H1 (cell line): ENCODE results near the gene PRDM15.

Experiments used
- CTCF ChIP-seq, 3 experiments: IDR thresholded peaks; 1 replicate in 2 of 3; 2 replicates in 1 of 3; pipeline versions ENCODE4 v1.5.1 to v1.6.1; 2011; ENCODE audit warnings: low read length in 3 of 3, mild to moderate bottlenecking in 3 of 3, inconsistent platforms in 2 of 3, low read depth in 1 of 3, moderate library complexity in 1 of 3; ENCODE audit not compliant: insufficient read depth in 1 of 3; ENCODE audit errors: control extremely low read depth in 1 of 3
- POLR2A ChIP-seq, 2 experiments: IDR thresholded peaks; 1 replicate in 1 of 2; 2 replicates in 1 of 2; pipeline ENCODE4 v1.6.1; 2011; ENCODE audit warnings: low read depth in 2 of 2, low read length in 2 of 2, mild to moderate bottlenecking in 2 of 2; ENCODE audit errors: control extremely low read depth in 1 of 2
- POLR2AphosphoS5 ChIP-seq: IDR thresholded peaks from 2 replicates; pipeline ENCODE4 v1.6.1; 2011; ENCODE audit warnings: low read depth, low read length
- RAD21 ChIP-seq, 2 experiments: IDR thresholded peaks in 1 of 2; conservative IDR thresholded peaks in 1 of 2; 2 replicates each; pipeline ENCODE4 v1.6.1; 2011; ENCODE audit warnings: low read depth in 2 of 2, low read length in 2 of 2, improper control_type of control experiment in 1 of 2, inconsistent platforms in 1 of 2, mild to moderate bottlenecking in 1 of 2, moderate library complexity in 1 of 2
- SP1 ChIP-seq: IDR thresholded peaks from 2 replicates; pipeline ENCODE4 v1.6.1; 2011; ENCODE audit warnings: low read depth, low read length
- TAF7 ChIP-seq: optimal IDR thresholded peaks from 2 replicates; pipeline ENCODE3; 2011; ENCODE audit warnings: low read depth, mild to moderate bottlenecking, inconsistent platforms, low read length, moderate library complexity, borderline replicate concordance
- TCF12 ChIP-seq: IDR thresholded peaks from 2 replicates; pipeline ENCODE4 v1.6.1; 2011; ENCODE audit warnings: low read depth, mild to moderate bottlenecking, low read length
- YY1 ChIP-seq: IDR thresholded peaks from 2 replicates; pipeline ENCODE4 v1.6.1; 2011; ENCODE audit warnings: low read depth, mild to moderate bottlenecking, low read length

- TF ChIP-seq CTCF (IDR thresholded peaks at IDR 0.05; ENCODE audit: control extremely low read depth in 1 of 3, insufficient read depth in 1 of 3, low read depth in 1 of 3, low read length in 3 of 3) (no peak), POLR2A (IDR thresholded peaks at IDR 0.05; ENCODE audit: control extremely low read depth in 1 of 2, low read depth in 2 of 2, low read length in 2 of 2) (no peak), YY1 (no peak), SP1 (no peak), TAF7 (no peak), POLR2AphosphoS5 (no peak), RAD21 (IDR thresholded peaks at IDR 0.05 in 1 of 2, conservative IDR thresholded peaks at IDR 0.05 in 1 of 2; ENCODE audit: low read depth in 2 of 2, low read length in 2 of 2) (no peak), TCF12 (no peak)
Measured at GRCh38 chr21:41761211-41761933, 117.8 kb downstream of the PRDM15 start.
